GM03348 (cell line): Measurements from ENCODE around the gene LCAT.
A peak's percentile ranks its signal among the peaks of the same experiment; 100 is the strongest.
"Not testable (repeated sequence)": the region's sequence is repeated elsewhere in the genome, so short reads cannot be mapped to it uniquely, and the experiment has no call there.

Source experiments
- DNase-seq: peaks from one replicate; pipeline ENCODE4 v3.0.0; 2012; ENCODE audit warnings: low spot score

The LCAT gene

DNA sequence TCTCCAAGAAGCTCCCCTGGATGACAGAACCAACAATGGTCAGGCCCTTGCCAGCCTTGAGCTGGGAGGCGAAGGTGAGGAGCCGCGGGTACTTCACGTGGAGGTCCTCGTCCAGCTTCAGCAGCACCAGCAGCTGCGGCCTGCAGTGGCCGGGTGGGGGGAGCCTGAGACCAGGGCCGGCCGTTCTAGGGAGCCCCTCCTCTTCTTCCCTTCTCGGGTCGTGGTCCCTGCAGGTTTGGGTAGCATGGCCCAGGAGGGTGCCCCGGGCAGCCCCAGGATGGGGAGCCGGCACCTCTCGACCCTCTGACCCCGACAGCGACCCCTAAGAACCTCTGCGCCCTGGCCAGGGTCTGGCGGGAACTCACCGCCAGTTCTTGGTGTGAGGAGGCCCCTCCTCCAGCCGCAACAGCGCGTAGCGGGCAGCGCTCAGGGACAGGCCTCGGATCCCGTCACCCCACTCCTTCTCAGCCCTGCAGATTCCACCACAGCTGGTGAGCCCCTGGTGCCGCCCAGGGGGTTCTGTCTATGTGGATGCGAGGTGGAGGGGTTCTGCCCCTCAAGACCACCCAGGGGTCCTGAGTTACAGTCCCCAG lies 3.1 kb upstream of the LCAT start:
- DNase-seq = no peak

DNA sequence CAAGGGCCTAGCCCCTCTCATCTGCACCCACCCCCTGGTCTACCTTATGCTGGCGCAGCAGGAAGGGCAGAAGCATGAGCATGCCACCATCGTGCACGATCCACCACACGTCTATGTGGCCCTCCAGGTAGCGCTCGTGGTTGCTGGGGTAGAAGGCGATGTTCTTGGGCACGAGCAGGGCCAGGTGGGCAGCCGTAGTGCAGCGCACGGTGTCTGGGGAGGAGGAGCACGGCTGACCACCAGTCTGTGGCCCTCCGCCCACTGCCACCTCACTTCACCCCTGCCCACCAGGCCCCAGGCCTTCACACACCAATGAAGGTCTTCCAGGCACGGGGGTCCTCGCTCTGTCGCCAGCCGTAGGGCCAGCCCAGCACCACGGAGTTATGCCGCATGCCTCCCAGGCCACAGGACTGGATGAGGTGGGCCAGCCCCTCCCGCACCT lies 2.2 kb upstream of the LCAT start:
- DNase-seq = no peak

- no peak for DNase-seq
These were observed 1.5 kb upstream of the LCAT start for GRCh38 chr16:67945392-67945933.

DNA sequence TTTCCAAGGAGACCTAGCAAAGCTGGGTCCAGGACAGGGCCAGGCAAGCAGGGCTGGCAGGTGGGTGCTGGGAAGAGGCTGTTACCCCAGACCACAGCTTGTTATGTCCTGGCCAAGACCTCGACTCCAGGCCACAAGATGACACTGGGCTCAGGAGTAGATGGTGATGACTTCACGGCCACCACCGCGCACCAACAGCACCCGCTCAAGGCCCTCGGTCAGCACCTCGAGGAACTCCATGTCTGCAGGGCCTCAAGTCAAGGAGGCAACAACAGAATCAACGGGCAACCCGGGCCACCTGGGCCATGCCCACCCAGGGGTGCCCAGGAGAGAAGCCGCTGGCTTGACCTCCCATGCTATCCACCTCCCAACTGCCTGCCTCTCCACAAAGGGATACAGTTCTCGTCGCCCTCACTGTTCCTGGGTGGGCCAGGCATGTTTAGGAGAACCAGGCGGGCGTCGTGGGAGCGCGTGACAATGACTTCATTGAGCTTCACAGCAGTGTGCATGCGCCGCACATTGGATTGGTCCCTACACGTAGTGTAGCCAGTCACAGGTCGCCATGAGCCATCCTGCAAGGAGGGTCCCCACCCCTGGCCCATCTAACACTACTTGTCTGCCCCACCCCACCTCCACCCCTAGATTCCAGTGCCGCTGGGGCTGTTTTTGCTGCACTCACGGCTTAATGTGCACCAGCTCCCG lies 921 bp upstream of the LCAT start:
- no peak for DNase-seq

- DNase-seq = no peak
These were observed 683 bp downstream of the LCAT start for GRCh38 chr16:67943256-67943618.

- no peak for DNase-seq
These were observed 1.2 kb downstream of the LCAT start for GRCh38 chr16:67942510-67943255.

DNA sequence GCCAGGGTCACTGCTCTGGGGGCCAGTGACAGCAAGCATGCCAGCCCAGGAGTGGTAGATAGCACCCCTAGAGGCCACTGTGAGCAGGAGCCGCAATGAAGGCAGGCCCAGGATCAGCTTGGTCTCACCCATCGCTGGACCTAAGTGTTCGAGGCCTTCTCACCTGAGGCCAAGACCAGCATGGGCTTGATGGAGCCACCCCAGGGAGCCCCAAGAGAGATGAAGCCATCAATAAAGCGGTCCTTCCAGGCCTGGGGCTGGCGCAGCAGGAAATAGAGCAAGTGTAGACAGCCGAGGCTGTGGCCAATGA lies 1.8 kb downstream of the LCAT start:
- DNase-seq = peak; percentile 68

GRCh38 chr16:67941469-67942199 lies 2.3 kb downstream of the LCAT start:
- no peak for DNase-seq

DNA sequence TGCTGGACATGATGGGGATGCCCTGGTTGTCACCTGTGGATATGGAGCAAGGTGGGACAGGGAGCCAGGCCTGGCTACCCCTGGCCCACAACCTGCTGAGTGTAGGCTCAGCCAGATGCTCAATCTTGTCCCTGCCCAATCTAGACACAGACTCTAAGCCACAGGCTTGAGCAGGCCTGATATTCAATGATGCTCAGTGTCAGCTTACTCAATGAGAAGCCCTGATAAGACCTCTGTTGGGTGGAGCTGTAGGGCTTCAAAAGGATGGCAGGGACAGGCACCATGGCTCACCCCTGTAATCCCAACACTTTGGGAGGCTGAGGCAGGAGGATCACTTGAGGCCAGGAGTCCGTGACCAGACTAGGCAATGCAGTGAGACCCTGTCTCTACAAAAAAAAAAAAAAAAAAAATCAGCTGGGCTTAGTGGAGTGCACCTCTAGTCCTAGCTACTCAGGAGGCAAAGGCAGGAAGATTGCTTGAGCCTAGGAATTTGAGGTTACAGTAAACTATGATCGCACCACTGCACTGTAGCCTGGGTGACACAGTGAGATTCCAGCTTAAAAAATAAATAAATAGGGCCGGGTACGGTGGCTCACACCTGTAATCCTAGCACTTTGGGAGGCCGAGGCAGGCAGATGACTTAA lies 3.4 kb downstream of the LCAT start:
- DNase-seq = no peak

DNA sequence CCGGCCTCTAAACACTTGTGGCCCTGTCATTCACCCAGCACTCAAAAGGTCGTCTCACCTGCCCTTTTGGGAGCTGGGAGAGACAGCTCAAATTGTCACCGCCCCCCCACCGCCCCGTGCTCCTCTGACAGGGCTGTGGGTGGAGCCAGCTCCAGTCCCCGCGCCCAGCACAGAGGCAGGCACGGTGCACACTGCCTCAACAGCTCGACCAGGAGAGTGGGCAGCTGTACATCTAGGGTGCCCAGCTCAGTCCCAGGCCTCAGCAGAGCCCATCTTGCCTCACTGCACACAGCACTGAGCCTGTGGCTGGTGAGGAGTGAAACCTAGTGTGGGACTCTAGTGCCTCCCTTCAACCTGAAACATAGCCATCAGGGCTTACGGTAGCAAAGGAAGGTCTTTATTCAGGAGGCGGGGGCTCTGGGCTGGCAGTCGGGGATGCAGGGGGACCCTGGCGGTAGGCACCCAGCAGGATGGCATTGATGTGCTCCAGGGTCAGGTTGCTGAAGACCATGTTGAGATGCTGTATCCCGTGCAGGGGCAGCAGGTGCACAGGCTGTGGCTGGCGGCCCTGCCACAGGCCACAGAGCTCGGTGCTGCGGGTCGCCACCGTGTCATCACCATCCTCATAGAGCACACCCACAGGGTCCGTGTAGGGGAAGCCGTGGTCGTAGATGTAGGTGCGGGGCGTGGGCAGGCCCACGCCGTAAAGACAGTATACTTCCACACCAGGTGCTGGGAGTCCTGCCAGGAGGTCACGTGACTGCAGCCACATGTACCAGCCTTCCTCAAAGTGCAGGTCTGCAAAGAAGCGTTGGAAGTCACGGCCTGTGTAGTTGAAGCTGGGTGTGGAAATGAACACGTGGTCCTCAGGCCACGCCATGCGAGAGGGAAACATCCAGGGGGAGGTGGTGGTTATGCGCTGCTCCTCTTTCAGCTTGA lies 4.1 kb downstream of the LCAT start:
- DNase-seq = no peak

DNA sequence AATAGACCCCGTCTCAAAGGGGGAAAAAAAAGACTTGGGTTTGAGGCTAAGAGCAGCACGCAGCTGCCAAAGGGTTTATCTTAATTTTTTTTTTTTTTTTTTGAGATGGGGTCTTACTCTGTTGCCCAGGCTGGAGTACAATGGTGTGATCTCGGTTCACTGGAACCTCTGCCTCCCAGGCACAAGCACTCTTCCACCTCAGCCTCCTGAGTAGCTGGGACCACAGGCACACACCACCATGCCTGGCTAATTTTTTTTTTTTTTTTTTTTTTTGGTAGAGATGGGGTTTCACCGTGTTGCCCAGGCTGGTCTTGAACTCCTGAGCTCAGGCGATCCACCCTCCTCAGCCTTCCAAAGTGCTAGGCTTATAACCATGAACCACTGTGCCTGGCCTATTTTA lies 6.2 kb downstream of the LCAT start:
- DNase-seq = not testable (repeated sequence)

- DNase-seq = no peak
These were observed 6.9 kb downstream of the LCAT start for GRCh38 chr16:67936880-67937605.

DNA sequence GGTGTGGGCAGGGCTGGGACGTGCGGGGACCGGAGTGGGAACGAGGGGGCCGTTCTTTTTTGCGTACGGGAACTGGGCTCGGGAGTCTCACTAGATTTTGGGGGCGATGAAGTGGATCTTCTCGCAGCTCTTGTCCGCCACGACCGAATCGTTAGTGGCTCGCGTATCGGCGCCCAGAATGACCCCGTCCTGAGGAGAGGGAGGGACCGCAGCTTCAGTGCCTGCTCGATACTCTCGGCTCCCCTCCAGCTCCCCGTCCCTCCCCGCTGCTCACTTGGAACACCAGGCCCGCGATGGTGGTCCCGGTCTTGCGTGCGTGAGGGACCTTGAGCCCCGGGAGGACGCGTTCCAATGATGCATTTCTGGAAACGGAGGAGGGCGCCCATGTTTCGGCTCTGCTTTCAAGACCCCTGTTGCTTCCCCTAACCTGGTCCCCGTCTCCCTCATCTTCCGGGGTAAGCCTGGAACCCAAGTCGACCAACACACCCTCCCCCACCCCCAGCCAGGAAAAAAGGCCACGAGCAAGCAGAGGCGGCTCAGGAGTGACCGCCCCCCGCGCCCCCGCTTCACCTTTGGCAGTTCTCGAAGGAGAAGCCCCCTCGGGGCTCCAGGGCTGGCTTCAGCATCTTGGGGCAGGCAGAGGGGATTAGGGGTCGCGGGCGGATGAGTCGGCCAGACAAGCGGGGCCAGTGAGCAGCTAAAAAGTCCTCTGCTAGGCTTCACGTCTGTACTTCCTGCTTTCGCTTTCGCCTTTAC lies 7.6 kb downstream of the LCAT start, which contains the start of gene PSMB10:
Gene PSMB10, minus strand, starts transcription at position 727 of the 756 bp plus-strand sequence. Its CDS starts 101 bp downstream, at position 626.
- peak; percentile 76 for DNase-seq

GRCh38 chr16:67935402-67936123 lies 8.4 kb downstream of the LCAT start:
- peak; percentile 97 for DNase-seq

GRCh38 chr16:67935101-67935401 lies 8.9 kb downstream of the LCAT start:
- no peak for DNase-seq

DNA sequence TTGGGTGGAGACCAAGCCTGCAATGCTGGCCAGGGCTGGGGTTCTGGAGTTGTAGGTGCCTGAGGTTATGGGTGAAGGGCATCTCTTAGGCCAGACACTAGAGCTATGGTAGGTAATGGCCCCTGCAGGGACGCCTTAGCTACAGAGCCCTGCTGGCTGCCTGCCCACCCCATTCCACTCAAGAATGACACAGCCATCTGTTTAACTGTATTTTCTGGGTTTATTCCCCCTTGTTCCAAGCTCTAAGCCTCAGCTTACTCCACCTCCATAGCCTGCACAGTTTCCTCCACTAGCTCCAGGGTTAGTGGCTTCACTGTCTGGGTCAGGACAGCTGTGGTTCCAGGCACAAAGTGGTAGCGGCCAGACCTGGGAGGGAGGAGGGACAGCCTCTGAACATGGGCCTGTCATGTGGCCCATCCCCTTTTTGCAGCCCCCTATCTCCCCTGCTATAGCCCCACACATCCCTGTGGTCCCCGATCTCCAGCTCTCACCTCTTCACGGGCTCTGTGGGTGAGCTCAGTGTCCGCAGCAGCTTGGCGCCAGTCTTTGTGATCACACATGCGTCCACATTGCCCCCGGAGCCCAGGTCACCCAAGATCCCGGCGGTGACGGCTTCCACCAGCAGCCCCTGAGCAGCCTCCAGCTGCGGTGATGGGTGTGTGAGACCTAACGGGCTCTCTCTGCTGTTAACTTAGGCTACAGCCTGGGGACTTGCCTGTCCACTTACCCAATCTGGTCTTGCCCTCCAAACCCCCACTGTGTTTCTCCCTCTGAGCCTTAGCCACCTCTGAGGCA lies 9.4 kb downstream of the LCAT start:
- no peak for DNase-seq

GRCh38 chr16:67933805-67934204 lies 10.1 kb downstream of the LCAT start:
- no peak for DNase-seq

- no peak for DNase-seq
These were observed 11.5 kb downstream of the LCAT start for GRCh38 chr16:67932462-67932840.
